Ishikawa (cell line): ENCODE data around the gene SLC2A4RG.

ENCODE experiments used
- CEBPB ChIP-seq: IDR thresholded peaks from 2 replicates; pipeline ENCODE4 v1.6.1; 2012
- RAD21 ChIP-seq: IDR thresholded peaks from 2 replicates; pipeline ENCODE4 v1.6.1; 2012; ENCODE audit warnings: low read depth
- TAF1 ChIP-seq: IDR thresholded peaks from 2 replicates; pipeline ENCODE4 v1.6.1; 2012; ENCODE audit warnings: low read depth, mild to moderate bottlenecking
- YY1 ChIP-seq: IDR thresholded peaks from 2 replicates; pipeline ENCODE4 v1.6.1; 2012; ENCODE audit warnings: low read depth
- TF ChIP-seq, protein P1 (sequence below): IDR thresholded peaks from 2 replicates; pipeline ENCODE4 v1.6.1; 2012; ENCODE audit warnings: low read depth, mild to moderate bottlenecking

DNA sequence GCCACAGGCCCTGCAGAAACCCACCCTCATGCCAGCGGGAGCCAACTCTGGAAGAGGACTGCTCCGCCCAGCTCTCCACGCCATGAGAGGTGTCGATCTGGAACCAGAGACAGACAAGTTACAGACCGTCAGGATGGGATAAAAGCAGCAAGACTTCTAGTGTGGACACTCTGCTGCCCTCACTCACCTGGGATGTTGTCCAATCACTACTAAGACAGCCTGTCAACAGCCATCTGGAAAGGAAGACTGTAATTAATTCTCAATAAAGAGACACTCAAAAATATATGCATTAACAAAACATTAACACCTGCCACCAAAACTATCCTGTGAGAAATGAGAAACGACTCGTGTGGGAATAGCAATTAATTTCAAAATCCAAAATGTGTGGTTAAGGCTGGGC is 28.3 kb downstream of the SLC2A4RG start:
- TF ChIP-seq, protein P1, sequence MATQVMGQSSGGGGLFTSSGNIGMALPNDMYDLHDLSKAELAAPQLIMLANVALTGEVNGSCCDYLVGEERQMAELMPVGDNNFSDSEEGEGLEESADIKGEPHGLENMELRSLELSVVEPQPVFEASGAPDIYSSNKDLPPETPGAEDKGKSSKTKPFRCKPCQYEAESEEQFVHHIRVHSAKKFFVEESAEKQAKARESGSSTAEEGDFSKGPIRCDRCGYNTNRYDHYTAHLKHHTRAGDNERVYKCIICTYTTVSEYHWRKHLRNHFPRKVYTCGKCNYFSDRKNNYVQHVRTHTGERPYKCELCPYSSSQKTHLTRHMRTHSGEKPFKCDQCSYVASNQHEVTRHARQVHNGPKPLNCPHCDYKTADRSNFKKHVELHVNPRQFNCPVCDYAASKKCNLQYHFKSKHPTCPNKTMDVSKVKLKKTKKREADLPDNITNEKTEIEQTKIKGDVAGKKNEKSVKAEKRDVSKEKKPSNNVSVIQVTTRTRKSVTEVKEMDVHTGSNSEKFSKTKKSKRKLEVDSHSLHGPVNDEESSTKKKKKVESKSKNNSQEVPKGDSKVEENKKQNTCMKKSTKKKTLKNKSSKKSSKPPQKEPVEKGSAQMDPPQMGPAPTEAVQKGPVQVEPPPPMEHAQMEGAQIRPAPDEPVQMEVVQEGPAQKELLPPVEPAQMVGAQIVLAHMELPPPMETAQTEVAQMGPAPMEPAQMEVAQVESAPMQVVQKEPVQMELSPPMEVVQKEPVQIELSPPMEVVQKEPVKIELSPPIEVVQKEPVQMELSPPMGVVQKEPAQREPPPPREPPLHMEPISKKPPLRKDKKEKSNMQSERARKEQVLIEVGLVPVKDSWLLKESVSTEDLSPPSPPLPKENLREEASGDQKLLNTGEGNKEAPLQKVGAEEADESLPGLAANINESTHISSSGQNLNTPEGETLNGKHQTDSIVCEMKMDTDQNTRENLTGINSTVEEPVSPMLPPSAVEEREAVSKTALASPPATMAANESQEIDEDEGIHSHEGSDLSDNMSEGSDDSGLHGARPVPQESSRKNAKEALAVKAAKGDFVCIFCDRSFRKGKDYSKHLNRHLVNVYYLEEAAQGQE = no peak
- TF ChIP-seq YY1 (no peak), CEBPB (no peak), RAD21 (no peak), TAF1 (no peak)
